GM23338 (cell line): ENCODE measurements around the gene GALNT1.

ENCODE experiments used
- CTCF ChIP-seq, 2 experiments: fragments of 200-600 bp in 1 of 2; sonication (generic) in 1 of 2; conservative IDR thresholded peaks; 2 replicates each; pipeline versions ENCODE4 v1.5.1 to v1.6.1; 2016 to 2017; ENCODE audit warnings: antibody characterized with exemption in 2 of 2, low read depth in 2 of 2, mild to moderate bottlenecking in 2 of 2, moderate library complexity in 1 of 2
- ETS1 ChIP-seq: IDR thresholded peaks from 2 replicates; pipeline ENCODE4 v1.6.1; 2016; ENCODE audit warnings: antibody characterized with exemption
- EZH2 ChIP-seq: fragments of 200-600 bp; sonication (generic); IDR thresholded peaks from one replicate; pipeline ENCODE4 v1.8.0; 2017; ENCODE audit warnings: antibody characterized with exemption, mild to moderate bottlenecking, low read depth; ENCODE audit not compliant: unreplicated experiment
- EZH2phosphoT487 ChIP-seq: fragments of 200-600 bp; sonication (generic); IDR thresholded peaks from one replicate; pipeline ENCODE4 v1.8.1; 2018; ENCODE audit warnings: antibody characterized with exemption; ENCODE audit not compliant: unreplicated experiment
- POLR2AphosphoS5 ChIP-seq: IDR thresholded peaks from 2 replicates; pipeline ENCODE4 v1.6.1; 2016; ENCODE audit warnings: antibody characterized with exemption, low read depth
- REST ChIP-seq: IDR thresholded peaks from one replicate; pipeline ENCODE4 v1.6.1; 2018; ENCODE audit warnings: antibody characterized with exemption; ENCODE audit not compliant: unreplicated experiment
- STAT1 ChIP-seq: IDR thresholded peaks from one replicate; pipeline ENCODE4 v1.6.1; 2016; ENCODE audit warnings: antibody characterized with exemption; ENCODE audit not compliant: unreplicated experiment

- TF ChIP-seq CTCF (conservative IDR thresholded peaks at IDR 0.05; ENCODE audit: low read depth in 2 of 2) (no peak), STAT1 (no peak), EZH2 (no peak), POLR2AphosphoS5 (no peak), REST (no peak), EZH2phosphoT487 (no peak), ETS1 (no peak)
These were observed 16.2 kb downstream of the GALNT1 start for GRCh38 chr18:35597758-35598157.
